Activated CD4-positive, alpha-beta T cell treated with anti-CD3 and anti-CD28 coated beads for 4 hours (primary cell): ENCODE measurements around the gene GSTM3.
"Not testable (repeated sequence)": the region's sequence is repeated elsewhere in the genome, so short reads cannot be mapped to it uniquely, and the experiment has no call there.

Experiments
- DNase-seq, 2 donors: peaks; one replicate each; pipeline ENCODE4 v3.0.0-alpha.2; 2020

Gene GSTM3

GRCh38 chr1:109773900-109774485, 33.2 kb upstream of the GSTM3 start:
- no peak for DNase-seq

DNA sequence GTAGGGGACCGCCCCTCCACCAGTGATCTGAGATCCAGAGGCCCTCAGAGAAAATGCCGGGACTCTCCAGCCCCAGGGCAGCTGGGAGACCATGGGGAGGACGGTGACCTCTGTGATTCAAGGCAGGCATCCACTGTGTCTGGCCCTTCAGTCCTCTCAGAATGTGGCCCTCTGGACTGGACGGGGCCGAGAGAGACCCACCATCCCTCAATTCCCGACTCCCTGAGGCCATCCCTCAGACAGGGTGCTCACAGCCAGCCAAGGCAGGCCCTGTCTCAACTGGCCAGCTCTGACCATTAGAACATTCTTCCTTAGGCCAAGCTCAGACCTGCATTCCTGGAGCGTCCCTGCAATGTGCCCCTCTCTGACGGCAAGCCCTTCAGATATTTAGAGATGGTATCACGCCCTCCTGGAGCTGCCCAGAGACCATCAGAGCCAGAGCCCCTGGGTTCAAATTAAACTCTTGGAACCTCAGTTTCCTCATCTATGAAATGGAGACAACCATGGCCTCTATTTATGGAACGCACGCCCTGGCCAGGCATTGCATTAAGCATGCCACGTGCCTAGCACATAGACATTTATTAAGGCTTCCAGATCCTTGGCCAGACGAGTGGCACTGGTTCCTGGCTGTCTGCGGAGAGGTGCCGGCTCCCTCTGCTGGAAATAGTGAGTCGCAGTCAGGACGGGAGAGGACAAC, 32.5 kb upstream of the GSTM3 start:
- DNase-seq = peak; percentile 59 to 68

DNA sequence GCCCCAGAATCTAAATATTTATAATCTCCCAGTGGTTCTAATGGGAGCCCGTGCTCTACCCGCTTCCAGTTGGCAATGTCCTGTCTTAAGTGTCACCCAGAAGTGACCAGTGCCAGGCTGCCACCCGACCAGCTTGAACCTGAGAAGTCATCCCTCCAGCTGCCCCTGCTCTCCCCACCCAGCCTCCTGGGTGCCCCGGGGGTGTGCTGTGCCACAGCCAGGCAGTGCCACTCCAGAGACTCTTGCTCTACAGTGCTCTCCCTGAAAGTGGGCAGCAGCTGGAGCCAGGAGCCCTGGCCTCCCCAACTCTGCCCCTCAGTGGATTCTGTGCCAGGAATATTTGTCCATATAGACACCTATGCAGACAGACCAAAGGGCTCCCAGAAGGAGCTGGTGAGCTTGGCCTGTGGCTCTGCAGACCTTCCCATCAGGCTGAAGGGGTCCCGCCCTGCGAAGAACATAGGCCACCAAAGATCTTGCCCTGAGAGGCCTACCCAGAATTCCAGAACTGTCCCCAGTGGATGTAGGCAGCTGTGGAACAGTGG, 31.9 kb upstream of the GSTM3 start:
- no peak for DNase-seq

DNA sequence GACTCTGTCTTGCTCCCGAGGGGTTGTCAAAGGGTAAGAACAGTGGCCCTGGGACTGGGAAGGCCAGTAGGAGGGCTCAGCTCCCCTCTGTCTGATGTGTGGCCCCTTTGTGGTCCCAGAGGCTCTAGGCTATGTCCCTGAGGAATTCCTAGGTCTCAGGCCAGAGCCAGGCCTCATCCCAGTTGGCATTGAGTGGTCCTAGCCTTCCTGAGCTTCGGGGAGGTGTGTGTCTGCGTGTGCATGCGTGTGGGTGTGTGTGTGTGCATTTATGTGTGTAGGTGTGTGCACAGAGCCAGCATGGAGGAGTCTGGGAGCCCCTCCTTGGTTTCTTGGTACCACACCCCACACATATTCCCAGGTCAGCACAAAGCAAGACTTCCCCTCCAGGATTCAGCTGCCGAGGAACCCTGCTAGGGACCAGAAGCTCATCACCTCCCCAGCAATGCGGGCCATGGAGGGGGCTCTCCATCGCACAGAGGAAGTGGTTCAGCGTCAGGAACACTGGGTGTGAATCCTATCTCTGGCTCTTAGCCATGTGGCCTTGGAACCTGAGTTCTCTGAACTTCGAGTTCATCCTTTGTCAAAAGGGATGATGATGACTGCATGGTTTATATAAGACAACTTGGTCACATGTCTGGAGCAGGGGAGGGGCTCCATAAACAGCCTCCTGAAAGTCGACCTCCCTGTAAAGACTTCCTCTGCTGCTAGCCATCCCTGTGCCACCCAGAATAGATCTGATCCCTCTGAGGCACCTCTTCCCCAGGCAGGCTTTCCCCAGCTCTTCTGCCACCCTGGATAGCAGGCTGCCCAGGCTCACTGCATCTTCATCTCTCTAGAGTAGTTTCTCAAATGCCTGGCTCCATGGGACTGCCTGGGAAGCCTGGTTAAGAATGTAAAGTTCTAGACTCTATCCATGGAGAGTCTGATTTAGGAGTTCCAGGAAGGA, 31.1 kb upstream of the GSTM3 start:
- no peak for DNase-seq

DNA sequence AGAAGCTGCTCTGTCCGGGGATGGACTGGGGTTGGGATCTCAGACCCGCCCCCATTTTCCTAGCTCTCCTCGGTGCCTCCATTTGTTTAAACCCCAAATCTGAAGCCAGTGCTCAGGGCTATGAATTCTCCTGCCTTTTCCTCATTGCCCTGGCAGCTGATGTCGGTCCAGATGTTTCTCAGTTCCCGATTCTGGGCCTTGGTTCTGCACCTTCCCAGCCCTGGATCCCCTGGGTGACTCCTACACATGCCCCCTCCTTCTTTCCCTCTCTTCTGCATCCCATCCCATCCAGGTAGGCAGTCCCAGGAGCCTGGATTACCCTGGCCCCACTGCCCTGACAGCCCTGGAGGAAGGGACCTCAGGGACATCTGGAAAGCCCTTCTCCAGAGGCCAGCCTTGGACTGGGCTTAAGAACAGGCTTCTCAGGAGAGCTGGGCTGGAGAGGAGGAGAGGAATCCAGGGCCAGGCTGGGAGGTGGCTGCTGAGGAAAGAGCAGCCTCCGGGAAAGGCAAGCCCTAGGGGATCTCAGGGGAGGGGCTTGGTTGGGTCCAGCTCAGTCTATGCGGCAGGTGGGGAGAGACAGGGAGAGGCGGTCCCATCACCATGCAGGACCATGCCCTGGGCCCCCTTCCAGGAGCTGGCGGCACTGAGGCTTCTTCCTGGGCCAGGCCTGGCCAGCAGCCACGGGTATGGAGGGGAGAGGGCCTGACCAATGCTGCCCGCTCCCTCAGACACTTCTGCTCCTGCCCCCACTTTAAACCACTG, 29.7 kb upstream of the GSTM3 start:
- no peak for DNase-seq

GRCh38 chr1:109769330-109770078, 28.7 kb upstream of the GSTM3 start:
- DNase-seq = no peak

- DNase-seq = no peak
These were observed 28.0 kb upstream of the GSTM3 start for GRCh38 chr1:109768820-109769219.

DNA sequence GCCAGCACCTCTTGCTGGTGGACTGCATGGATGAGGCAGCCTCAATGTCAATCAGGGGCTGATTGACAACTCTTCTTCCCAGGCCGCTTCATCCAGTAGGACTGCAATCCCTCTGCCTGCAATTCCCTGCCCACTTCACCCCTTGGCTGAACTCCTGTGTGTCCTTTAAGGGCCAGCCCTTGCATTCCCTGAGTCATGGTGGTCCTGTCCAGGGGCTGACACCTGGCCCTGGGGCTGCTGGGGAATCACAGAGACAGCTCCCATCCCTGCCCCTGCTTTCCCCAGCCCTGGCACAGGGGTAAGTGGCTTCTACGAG, 27.5 kb upstream of the GSTM3 start:
- DNase-seq = no peak

GRCh38 chr1:109767637-109768334, 26.9 kb upstream of the GSTM3 start:
- no peak for DNase-seq

- not testable (repeated sequence) for DNase-seq
These were observed 26.3 kb upstream of the GSTM3 start for GRCh38 chr1:109766991-109767636.

GRCh38 chr1:109765896-109766615, 25.2 kb upstream of the GSTM3 start:
- DNase-seq = no peak

- no peak for DNase-seq
These were observed 24.6 kb upstream of the GSTM3 start for GRCh38 chr1:109765483-109765815.

- no peak for DNase-seq
These were observed 24.0 kb upstream of the GSTM3 start for GRCh38 chr1:109764561-109765482.

DNA sequence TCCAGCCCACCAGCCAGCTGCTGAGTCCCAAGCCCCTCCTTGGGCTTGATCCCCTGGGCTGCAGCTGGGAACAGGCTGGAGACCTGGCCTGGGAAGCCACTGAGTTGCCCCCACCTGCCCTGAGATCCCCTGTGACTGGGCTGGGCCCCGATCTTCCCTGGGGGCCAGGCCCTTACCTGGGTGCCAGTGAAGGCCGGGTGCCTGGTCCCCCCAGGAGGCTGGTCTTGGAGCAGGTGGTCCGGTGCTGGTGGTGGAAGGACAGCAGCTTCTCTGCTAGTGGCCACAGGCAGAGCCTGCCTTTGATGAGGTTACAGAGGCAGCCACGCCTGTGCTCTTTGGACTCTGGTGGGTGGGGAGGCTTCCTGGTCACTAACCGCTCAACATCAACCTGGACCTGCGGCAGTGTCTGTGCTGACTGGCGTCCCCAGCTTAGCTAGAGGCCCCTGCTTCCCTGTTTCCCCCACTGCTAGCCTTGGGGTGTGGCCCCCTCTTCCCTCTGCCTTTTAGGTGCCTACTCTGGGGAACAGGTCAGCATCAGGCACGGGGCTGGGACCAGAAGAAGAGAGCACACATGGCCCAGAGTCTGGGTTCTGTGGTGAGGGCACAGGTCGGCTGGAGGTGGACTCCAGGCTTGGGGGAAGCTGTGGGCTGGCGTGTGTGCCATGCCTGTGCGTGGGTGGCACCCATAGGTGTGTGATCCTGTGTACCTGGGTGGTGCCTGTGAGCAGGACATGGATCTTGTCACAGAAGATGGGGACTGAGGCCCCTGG, 23.0 kb upstream of the GSTM3 start, which contains the start of gene EPS8L3:
Gene EPS8L3, minus strand, starts transcription at position 278 of the 770 bp plus-strand sequence. CDS start 2,174 bp downstream, outside the sequence.
- no peak for DNase-seq

DNA sequence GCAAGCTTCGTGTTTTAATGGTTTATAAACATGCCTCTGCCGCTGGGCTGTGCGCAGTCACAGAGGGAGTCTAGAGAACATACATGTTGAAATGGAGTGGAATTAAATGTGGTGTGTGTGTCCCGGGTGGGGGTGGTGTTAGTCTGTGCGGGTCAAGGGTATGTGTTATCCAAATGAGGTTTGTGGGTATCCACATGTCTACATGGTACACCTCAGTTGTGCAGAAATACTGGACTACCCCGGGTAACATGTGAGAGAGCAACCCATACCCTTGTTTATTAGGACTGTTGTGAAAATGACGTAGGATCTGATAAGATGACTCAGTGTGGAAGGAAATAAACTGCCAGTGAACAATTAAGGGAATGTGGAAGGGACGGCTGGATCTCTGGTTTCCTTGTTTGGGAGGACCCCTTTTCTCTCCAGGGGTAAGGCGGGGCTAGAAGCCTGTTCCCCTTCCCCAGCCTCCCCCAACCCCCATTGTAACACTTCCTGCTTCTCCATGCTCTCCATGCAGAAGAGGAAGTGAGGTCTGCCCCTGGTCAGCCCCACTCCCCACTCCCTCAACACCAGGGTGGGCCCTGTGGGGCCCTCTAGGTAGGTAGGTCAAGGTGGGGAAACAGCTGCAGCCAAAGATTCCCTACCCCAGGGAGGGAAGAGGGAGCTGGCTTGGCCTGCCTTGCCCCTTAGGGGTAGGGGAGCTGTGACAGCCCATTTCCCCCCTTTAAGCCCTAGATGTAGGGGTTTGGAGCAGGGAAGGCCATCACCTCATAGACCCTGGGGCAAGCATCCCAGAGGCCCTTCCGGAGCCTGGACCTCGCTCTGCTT, 22.2 kb upstream of the GSTM3 start:
- no peak for DNase-seq

DNA sequence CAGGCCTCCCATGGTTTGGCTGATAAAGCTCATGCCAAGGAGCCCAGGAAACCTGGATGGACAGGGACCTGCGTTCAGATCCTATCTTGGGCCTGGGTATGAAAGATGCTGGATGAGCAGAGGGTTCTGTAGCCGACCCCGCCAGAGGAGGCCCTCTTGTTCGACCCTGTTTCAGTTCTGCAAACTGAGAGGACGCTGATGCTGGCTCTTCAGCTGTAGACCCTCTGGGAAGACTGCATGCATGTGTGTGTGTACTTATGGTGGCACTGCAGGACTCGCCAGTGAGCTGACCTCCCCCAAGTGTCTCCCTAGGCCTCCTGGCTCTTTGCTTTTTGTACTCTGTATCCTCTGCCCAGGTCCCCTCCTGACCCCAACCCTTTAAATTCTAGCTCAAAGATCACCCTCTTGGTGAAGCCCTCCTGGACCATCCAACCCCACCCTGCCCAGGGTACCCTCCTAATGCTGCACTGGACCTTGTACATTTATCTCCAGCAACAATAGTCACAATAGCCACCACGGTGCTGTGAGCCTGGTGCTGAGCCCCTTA, 21.3 kb upstream of the GSTM3 start:
- no peak for DNase-seq
